Stimulated activated CD8-positive, alpha-beta memory T cell treated with anti-CD3 and anti-CD28 coated beads, Interleukin-12 subunit alpha, Interleukin-12 subunit beta, amount 100 ng/mL, for 24 hours (primary cell): ENCODE results near the gene JHY.

Source experiments
- DNase-seq: peaks from one replicate; pipeline ENCODE4 v3.0.0-alpha.2; 2020; ENCODE audit errors: extremely low read depth

JHY gene

DNA sequence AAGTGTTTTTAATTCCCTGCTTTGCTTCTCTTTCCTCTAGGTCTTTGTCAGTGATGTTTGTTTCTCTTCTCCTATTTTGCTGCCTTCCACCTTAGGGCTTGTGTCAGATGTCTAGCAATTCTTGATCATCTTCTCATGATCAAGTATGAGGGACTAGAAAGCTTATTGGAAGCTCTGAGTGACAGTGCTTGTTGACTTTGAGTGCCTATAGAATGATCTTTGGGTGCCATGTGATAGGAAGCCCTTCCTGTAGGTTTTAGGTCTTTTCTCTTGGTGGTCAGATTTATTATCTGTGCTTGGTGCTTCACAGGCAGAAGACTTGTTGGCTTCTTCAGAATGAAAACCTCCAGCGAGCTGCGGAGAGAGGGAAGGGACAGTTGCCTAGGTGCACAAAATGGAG is 56.0 kb downstream of the JHY start:
- no peak for DNase-seq

DNA sequence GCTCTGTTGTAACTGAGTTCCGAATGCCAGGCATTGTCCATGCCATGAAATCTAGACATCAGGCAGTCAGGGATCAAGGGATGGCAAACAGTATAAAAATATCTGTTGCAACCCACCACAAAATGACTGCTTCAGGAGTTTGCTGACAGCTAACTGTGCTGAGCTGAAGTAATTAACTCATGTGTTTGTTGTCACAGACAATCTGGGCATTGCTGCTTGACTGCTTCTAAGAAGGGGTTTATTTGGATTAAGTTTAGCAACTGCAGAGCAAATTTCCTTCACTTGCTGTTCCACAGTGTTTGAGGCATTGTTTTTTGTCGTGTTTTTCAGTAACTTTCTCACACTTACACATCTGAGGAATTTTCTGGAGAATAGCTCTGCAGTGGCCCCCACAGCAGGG is 68.7 kb downstream of the JHY start:
- no peak for DNase-seq

DNA sequence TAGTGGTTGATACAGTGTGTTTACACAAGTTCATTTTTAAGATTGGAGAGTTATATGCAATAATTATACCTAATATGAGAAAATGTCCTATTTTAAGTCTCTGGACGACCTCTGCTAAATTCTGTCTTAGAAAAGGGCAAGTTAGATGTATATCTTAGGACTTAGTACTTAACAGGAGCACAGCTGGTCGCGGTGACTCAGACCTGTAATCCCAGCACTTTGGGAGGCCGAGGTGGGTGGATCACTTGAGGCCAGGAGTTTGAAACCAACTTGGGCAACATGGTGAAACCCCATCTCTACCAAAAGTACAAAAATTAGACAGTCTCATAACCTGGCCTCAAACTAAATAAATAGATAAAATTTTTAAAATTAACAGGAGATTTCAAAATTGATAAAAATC is 71.9 kb downstream of the JHY start:
- no peak for DNase-seq

DNA sequence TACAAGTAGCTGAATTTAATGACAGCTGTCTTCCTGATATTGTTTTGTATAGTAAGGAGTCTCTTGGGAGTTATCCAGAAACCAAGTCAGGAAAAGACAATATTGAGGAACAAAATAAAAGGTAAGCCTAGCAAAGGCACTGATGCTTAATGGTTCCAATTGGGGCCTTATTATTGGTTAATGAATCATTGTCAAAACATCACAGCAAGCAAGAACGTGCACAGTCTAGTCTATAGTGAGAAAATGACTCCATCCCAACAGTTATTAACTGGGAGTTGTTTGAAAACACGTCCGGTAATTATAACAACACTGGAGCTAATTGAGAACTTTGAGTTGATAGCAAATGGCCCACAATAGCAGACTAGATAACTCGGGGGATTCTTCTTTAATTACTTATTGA is 81.4 kb downstream of the JHY start:
- DNase-seq, result no peak

DNA sequence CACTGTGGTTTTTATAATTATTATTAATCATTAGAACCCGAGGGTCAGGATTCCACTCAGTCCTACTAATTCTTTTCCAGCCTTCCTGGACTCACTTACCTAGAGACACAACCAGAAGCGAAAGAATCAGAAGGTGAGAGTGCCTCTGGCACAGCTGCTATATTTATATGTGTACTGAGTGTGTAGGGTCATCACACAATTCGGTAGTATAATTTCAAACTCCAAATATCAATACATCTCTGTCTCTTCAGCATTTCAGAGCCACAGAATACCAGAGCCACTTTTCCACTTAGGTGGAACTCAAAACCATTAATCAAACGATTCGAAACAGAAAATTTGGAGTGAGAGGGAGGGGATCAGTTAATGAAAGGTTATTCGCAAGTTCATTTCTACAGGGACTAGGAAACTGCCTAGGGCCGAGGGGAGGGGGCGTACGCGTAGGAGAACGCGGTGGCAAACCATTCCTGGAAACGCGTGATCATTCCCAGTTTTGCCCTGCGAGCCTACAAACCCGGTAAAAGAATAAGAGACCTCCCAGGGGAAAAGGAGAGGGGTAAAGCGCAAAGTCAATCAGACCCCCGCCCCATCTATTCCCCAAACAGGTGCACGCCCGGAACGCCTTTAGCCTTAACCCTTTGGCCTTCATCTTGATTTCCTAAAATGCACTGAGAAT is 93.6 kb downstream of the JHY start:
- no peak for DNase-seq

DNA sequence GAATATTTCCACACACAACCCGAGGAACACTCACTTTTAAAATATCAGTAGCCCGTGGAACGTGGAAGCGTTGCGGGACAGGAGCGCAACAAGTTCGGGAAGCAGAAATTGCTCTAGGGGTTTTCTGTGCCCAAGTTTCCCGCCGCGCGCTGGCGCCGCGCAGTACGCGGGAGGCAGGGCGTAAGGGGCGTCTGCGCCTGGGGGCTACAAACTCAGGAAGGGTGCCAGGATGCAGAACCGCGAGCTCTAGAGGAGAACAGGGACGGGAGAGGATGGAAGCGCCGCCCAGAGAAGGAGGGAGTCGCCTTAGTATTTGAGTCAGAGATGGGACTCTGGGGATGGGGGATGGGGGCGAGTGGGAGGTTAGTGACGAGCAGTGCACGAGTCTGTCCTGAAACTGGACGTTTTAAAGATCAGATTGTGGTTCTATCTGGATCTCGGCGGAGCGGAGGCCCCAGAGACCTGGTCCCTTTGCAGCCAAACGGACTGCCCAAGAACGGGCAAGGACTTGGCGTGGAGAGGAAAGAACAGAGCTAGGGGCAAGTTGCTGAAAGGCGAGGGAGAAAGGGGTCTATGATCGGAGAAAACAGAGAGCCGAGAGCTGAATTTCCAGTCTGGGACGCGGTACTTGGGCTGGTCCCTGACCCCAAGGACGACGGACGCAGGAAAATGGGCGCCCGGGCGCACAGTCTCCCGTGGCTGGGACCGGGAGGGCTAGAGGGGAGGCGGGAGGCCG is 94.3 kb downstream of the JHY start:
- DNase-seq, result no peak

DNA sequence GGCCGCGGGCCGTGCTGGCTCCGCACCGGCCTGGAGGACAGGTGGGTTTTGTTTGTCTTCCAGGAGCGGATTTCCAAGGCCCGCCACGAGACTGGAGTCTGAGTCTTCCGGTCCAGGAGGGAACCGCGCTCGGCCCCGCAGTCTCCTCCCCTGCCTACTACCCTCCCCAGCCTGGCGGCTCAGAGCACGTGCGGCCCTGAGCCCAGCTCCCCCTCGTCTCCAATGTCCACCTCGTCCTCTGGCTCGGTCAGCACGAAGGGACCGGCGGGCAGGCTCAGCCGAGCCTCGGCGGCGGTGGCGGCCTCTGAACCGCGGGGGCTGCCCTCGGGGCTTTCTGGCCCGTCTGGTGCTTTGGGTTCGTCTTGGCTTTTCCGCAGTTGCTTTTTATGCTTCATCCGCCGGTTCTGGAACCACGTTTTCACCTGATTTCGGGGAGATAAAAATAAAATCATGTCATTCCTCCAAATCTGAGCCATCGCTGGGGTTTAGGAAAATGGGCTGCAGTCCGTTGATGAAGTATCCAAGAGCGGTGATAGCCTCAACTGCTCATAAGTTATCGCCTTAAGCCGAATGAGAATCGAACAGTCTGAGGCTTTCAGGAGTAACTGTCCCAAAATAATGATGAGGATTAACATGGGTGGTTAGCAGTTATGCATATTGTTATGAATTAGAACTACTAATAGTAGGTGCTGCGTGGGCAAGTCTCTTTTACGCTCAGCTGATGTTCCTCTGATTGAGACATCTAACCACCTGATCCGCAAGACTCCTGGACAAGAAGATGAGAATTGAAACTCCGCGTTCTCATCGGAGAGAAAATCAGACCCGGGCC is 95.1 kb downstream of the JHY start:
- no peak for DNase-seq

DNA sequence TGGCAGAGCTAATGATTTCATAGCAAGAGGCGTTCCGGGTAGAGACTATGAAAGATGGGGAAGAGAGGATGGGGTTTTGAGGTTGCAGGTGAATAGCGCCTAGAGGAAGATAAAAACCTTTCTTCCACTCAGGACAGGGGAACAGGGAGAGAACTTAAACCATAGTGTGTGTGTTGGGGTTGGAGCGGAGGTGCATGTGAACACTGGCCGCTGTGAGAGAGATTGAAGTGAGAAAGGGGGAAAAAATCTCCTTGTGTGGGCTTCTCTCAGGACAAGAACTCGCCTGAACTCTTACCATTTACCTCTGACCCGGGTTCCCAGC is 95.7 kb downstream of the JHY start:
- DNase-seq, result no peak

DNA sequence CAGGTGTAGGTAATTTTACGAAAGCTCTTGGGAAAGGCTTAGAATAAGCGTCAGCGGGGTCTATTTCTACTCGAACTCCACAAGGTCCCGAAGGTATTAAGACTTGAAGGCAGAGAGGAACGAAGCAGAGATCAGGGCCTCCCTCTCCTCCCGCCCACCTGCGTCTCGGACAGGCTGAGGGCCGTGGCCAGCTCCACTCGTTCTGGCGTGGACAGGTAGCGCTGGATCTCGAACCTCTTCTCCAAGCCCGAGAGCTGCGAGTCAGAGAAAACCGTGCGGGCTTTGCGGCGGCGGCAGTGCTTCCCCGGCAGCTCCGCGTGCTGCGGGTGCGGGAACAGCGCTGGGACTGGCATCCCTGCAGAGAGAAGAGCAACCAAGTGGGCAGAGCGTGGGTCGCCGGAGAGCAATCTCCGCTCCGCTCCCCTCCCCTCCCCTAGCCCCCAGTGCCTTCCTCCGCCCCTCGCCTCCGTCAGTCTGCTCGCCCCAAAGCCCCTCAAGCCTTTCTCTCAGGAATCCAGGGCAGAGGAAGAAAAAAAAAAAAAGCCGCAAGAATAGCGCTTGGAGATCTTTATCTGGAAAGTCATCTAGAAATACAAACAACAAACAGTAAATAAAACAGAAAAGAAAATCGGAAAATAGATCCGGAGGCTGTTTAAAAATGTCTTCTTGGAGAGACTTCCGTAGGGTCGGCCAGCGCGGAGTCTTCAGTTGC is 96.7 kb downstream of the JHY start:
- no peak for DNase-seq

DNA sequence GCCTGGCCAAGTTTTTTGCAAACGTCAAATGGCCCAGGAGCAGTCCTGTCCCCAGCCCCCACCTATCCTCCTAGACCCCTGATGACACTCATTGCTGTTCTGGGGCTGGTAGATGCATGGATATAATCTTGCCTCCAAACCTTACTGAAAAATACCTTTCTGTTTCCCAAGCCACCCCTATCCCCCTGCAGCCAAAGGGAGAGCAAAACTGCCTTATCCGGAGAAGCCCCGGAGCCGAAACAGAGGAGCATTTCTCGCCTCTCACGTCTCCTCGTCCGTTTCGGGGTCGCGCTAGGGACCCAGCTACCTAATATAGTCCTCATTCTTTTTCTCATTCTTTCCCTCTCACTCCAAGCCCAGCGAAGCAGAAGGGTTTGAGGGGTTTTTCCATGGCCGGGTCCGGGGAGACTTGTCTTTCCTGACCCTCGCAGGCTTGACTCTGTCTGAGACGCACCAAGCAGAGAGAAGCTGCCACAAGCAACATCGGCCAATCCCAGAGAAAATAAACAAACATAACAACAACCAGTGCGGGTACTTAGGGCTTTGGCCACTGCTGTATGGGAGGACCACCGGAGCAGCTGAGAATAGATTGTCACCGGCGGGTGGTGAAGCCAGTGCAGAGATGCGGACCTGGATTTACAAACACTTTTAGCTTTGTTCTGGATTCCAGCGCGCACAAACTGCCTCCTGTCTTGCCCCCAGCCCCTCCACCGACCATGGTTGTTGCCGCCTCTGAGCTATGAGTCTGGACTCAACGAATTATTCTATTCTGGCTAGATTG is 97.4 kb downstream of the JHY start:
- no peak for DNase-seq

DNA sequence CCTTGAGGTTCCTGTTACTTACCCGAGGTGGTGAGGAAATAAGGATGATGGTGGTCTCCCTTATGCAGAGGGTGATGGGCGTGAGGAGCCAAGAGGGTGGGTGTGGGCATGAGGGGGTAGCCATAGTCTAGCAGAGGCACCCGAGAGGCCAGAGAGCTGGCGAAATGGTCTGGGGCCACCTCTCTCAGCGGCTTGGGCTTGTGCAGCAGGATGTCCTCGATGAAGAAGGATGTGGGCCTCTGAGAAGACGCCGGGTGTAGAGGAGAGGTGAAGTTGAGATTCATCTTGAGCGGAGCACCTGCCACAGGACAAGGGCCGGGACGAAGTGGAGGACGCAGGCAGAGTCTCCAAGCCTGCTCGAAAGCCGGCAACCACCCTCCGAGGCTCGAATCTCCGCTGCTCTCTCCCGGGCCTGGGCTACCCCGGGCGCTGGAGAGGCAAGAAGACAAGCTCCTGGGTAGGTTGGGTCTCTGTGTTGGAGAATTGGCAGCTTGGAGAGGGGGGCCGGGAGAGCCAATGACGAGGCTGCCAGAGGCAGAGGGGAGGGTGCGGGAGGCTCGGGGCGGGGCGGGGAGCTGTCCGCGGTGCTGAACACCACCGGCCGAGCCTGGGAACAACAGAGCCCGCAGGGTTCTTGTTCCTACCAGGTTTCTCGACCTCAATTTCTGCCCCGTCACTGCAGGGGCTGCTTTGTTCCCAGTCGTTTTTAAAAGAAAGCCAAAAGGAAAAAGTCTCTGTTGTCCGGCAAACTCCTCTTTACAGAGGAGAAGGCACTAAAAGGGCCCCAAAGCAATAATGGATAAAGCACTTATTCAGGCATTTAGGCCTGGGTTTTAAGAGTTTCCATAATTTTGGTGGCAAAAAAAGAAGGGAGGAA is 99.1 kb downstream of the JHY start, which contains the start of gene BSX:
Gene BSX, minus strand, starts transcription at position 447 of the 877 bp plus-strand sequence. Its CDS starts 163 bp downstream, at position 284.
- no peak for DNase-seq

DNA sequence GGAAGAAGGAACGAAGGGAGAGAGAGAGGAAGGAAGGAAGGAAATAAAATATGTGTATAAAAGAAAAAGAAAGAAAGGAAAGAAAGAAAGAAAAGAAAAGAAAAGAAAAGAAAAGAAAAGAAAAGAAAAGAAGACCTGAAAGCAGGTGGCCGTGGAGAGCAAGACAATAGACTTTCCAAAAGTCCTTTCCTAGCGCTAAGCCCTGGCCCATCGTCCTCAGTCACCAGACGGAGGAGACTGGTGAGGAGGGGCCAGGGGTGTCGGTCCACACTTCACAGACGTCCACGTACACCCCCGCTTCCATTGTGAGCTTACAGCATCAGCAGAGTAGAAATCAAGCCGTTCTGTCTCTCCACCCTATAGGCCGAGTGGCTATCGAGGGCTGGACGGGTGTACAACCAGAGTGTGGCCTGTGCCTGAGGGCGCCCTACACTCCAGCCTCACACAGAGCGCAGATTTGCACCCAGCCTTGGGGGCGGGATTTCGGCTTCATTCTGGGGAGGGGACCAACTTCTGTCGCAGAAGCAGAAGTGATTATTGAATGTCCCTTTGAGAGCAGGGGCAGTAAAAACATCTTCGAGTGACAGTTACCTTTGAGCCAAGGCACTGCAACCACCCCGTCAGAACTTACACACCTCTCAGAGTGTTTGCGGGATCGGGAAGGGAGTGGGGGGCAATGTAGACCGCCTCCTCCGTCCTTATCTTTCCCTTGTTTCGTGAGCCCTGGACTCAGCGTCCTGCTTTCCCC is 101.1 kb downstream of the JHY start:
- DNase-seq, result no peak

DNA sequence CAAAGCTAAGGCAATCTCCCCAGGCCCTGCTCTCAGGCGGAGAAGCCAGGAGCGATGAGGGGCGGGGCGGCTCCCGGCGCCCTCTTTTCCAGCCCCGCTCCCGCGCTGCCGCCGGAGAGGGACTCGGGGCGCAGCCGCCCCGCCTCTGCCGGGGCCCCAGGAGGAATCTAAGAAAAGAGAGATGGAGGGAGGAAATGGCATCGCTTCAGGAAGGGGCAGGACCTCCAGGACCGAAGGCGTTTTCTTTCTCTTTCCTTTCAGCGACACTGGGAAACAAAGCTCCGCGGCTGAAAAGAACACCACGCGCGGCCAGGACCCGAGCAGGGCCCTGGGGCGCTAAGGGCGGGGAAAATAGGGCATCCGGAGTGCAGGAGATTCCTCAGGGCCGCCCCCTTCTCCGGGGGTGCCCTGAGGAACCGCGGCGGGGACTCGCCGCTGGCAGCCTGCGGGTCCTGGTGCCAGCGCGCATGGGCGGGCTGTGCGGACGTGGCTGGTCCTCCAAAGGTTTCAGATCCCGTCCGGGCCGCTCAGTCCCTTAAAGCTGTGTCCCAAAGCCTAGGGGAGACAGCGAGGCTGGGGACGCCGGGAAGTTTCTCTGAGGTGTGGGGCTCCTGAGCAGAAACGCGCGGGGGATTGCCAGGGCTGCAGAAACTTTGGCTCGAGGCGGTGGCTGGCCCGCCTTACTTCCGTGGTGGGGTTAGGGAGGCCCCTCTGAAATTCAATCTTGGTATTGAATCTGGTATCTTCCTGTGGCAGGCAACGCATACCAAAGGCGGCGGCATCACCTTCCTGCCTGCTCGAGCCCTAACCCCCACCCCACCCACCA is 101.8 kb downstream of the JHY start:
- DNase-seq, result no peak

DNA sequence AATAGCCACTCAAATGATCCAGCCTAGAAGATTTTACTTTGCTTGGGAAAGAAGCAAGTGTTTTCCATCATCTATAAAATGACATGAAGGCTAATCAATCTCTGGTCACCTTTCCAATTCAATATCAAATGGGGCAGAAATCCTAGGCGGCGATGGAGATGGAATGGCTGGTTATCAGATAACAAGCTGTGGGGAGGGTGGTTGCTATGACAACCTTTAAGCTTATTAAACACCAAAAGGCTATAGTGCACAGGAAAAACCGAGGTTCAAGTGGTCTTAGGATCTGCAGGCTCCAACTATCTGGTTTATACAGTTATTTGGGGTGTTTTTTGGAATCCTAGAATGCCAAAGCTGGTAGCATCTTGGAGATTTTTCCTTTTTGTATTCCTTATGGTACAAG is 113.0 kb downstream of the JHY start:
- no peak for DNase-seq

DNA sequence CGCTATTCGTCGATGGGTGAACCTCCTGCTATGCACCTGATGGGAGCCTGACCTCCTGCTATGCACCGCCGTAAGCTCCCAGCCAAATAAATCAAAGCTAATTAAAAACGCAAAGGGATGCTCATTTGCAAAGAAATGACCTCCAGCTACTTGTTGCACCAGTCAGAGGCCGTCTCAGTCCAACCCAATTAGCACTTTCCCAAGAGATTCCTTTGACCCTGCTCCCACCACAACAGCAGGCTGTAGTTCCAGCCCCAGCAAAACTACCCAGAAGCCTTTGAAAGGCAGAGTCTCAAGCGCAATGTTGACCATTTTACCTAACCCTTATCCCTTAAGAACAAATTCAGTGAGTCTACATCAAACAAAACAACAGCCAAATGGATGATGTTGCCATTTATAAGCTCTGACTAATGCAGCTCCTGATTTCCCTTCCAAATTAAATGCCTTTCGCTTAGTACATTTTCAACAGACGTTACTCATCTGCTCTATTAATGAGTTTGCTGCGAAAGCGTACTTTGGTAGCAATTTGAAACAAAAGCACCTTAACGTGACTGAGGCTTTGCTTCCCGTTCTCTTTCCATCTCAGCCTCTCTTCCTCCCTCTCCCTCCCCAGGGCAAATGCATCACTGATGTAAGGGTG is 116.3 kb downstream of the JHY start:
- DNase-seq, result no peak

DNA sequence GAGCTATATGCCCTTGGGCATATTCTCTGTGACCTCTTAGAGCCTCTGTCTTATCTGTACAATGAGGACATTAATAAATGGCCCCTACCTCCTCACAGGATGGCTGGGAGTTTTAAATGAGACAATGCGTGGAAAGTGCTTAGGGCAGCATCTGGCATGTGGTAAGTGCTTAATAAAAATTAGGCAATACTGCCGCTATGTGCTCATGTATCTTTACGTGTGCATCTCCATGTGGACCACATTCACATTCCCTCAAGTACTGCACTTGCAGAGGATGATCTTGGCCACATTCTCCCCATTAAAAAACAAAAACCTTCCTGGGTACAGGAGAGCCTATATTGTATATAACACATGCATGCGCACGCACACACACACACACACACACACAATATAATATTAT is 118.2 kb downstream of the JHY start:
- no peak for DNase-seq

DNA sequence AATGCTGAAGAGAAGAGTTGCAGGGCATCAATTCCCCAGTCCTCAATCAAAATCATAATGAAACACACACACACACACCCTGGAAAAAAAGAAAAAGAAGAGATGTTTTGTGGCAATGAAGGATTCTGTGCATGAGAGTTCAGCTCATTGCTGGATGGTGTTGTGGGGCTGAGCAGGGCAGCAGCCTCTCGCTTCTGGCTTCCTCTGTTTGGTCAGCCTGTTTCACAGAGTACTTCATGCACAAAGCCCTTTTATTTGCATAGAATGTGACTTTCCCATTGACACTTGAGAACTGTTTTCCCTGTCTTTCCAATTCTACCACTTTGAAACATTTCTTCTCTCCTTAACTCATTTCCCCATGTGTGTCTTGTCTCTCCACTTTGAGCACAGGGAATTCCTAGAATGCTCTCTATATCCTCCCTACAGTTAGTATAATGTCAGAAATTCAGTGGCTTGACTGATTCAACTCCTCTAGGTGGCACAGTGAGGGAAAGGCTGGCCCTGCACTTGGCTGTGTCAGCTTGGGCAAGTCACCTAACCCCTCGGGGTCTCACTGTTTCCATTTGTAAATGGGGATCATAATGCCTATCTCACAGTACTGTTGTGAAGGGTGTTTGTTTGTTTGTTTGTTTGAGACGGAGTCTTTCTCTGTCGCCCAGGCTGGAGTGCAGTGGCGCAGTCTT is 124.4 kb downstream of the JHY start:
- DNase-seq, result no peak
